H1 (cell line): ENCODE data around the gene SFT2D1. TPM values are rescaled to one million over a fixed set of nuclear protein-coding genes. Genes with fewer than 3 reads are reported as not detected.
A peak's percentile ranks its signal among the peaks of the same experiment; 100 is the strongest.

Experiments
- CTCF ChIA-PET: fragments of 300-600 bp; sonication (Branson Sonifier 250); formaldehyde crosslinking; loops from one replicate; lab custom pipeline; 2021; ENCODE audit not compliant: partially characterized antibody; lab: Charles Lee
- POLR2A ChIA-PET: fragments of 300-600 bp; sonication (Branson Sonifier 250); formaldehyde crosslinking; loops from one replicate; lab custom pipeline; 2021; ENCODE audit warnings: inconsistent platforms; ENCODE audit not compliant: partially characterized antibody; lab: Charles Lee
- DNase-seq, 2 experiments: peaks; one replicate each; pipeline versions ENCODE4 v3.0.0 to v3.0.0-alpha.2; 2010 to 2022; ENCODE audit warnings: low spot score in 2 of 2, low read depth in 1 of 2, mixed read lengths in 1 of 2
- FAIRE-seq: peaks from 2 replicates; lab custom pipeline; 2011; peaks lifted over from hg19 to GRCh38; lab: Jason Lieb, UNC
- H2AFZ ChIP-seq: 2 replicates; pipeline ENCODE4 v1.8.1; 2012; ENCODE audit warnings: low read length, inconsistent platforms
- H2AK5ac ChIP-seq: 2 replicates; pipeline ENCODE4 v1.6.1; 2013; ENCODE audit warnings: low read depth, low read length
- H2BK120ac ChIP-seq: replicated peaks from 2 replicates; pipeline ENCODE3; 2013; ENCODE audit warnings: low read depth, low read length, inconsistent platforms
- H2BK12ac ChIP-seq: 2 replicates; pipeline ENCODE4 v1.6.1; 2013; ENCODE audit warnings: low read depth, low read length
- H2BK15ac ChIP-seq: 2 replicates; pipeline ENCODE4 v1.6.1; 2013; ENCODE audit warnings: low read length
- H2BK20ac ChIP-seq: 2 replicates; pipeline ENCODE4 v1.6.1; 2013; ENCODE audit warnings: low read length
- H2BK5ac ChIP-seq: 2 replicates; pipeline ENCODE4 v1.6.1; 2013; ENCODE audit warnings: low read depth, low read length
- H3K14ac ChIP-seq: 2 replicates; pipeline ENCODE4 v1.6.1; 2013; ENCODE audit warnings: inconsistent platforms; ENCODE audit not compliant: insufficient read length
- H3K18ac ChIP-seq: 2 replicates; pipeline ENCODE4 v1.6.1; 2013; ENCODE audit warnings: low read length; ENCODE audit errors: extremely low read depth
- H3K23ac ChIP-seq: 2 replicates; pipeline ENCODE4 v1.6.1; 2013; ENCODE audit warnings: inconsistent platforms; ENCODE audit not compliant: insufficient read length
- H3K23me2 ChIP-seq: 2 replicates; pipeline ENCODE4 v1.6.1; 2013; ENCODE audit warnings: low read depth, low read length
- H3K27ac ChIP-seq: 2 replicates; pipeline ENCODE4 v1.6.1; 2011; ENCODE audit warnings: low read depth, low read length, inconsistent platforms
- H3K27me3 ChIP-seq, 4 experiments: replicated peaks in 1 of 4; 1 replicate in 1 of 4; 2 replicates in 3 of 4; pipeline versions ENCODE4 v1.6.1 to v1.8.1; 2011 to 2013; ENCODE audit warnings: low read length in 3 of 4, mild to moderate bottlenecking in 3 of 4, inconsistent platforms in 2 of 4, mixed read lengths in 2 of 4, moderate library complexity in 1 of 4; ENCODE audit not compliant: control insufficient read depth in 3 of 4, insufficient read depth in 3 of 4; ENCODE audit errors: extremely low read depth in 1 of 4
- H3K36me3 ChIP-seq, 4 experiments: 2 replicates each; pipeline versions ENCODE4 v1.6.1 to v1.8.1; 2011 to 2013; ENCODE audit warnings: mild to moderate bottlenecking in 4 of 4, low read length in 3 of 4, moderate library complexity in 2 of 4, control low read depth in 1 of 4, inconsistent platforms in 1 of 4; ENCODE audit not compliant: insufficient read depth in 4 of 4, control insufficient read depth in 2 of 4
- H3K4ac ChIP-seq: replicated peaks from 2 replicates; pipeline ENCODE3; 2013; ENCODE audit warnings: low read length, low read depth, mixed read lengths, inconsistent platforms; ENCODE audit not compliant: insufficient read length
- H3K4me1 ChIP-seq, 4 experiments: replicated peaks in 1 of 4; 1 replicate in 1 of 4; 2 replicates in 3 of 4; pipeline versions ENCODE4 v1.6.1 to v1.8.1; 2011 to 2013; ENCODE audit warnings: low read length in 3 of 4, inconsistent platforms in 2 of 4, mixed read lengths in 1 of 4; ENCODE audit not compliant: insufficient read depth in 4 of 4, control insufficient read depth in 3 of 4
- H3K4me2 ChIP-seq, 2 experiments: 2 replicates each; pipeline versions ENCODE4 v1.6.1 to v1.8.1; 2011 to 2013; ENCODE audit warnings: low read depth in 2 of 2, low read length in 2 of 2, control low read depth in 1 of 2, inconsistent platforms in 1 of 2, mild to moderate bottlenecking in 1 of 2; ENCODE audit not compliant: insufficient read depth in 1 of 2
- H3K4me3 ChIP-seq, 4 experiments: fragments of 200-600, 300-600 bp in 1 of 4; sonication (generic), shearing (Covaris generic), sonication (Bioruptor Twin) in 1 of 4; 2 replicates each; pipeline versions ENCODE4 v1.5.1 to v1.8.1; 2011 to 2016; ENCODE audit warnings: low read length in 4 of 4, low read depth in 3 of 4, control low read depth in 2 of 4, inconsistent platforms in 2 of 4, mild to moderate bottlenecking in 2 of 4, mixed read lengths in 1 of 4, moderate library complexity in 1 of 4; ENCODE audit not compliant: insufficient read depth in 2 of 4; ENCODE audit errors: extremely low read depth in 1 of 4
- H3K56ac ChIP-seq: replicated peaks from 2 replicates; pipeline ENCODE3; 2013; ENCODE audit warnings: low read depth, mild to moderate bottlenecking, mixed read lengths, low read length, inconsistent platforms; ENCODE audit not compliant: insufficient read length
- H3K79me1 ChIP-seq: 2 replicates; pipeline ENCODE4 v1.6.1; 2013; ENCODE audit warnings: low read depth, low read length, control low read depth
- H3K79me2 ChIP-seq, 2 experiments: 2 replicates each; pipeline versions ENCODE4 v1.6.1 to v1.8.1; 2012 to 2013; ENCODE audit warnings: low read length in 2 of 2, mild to moderate bottlenecking in 2 of 2, inconsistent platforms in 1 of 2; ENCODE audit not compliant: insufficient read depth in 2 of 2, control insufficient read depth in 1 of 2
- H3K9ac ChIP-seq, 4 experiments: replicated peaks in 1 of 4; 1 replicate in 1 of 4; 2 replicates in 3 of 4; pipeline versions ENCODE4 v1.6.1 to v1.8.1; 2011 to 2013; ENCODE audit warnings: low read depth in 3 of 4, low read length in 3 of 4, control low read depth in 2 of 4, mild to moderate bottlenecking in 2 of 4, moderate library complexity in 2 of 4, inconsistent platforms in 1 of 4; ENCODE audit errors: extremely low read depth in 1 of 4
- H3K9me3 ChIP-seq, 2 experiments: 2 replicates each; pipeline versions ENCODE4 v1.6.1 to v1.8.1; 2012 to 2013; ENCODE audit warnings: mild to moderate bottlenecking in 2 of 2, moderate library complexity in 2 of 2, control low read depth in 1 of 2, inconsistent platforms in 1 of 2, low read depth in 1 of 2, low read length in 1 of 2, mixed read lengths in 1 of 2; ENCODE audit not compliant: insufficient read depth in 2 of 2
- H4K20me1 ChIP-seq, 2 experiments: replicated peaks in 1 of 2; 2 replicates each; pipeline versions ENCODE3 to v1.8.1; 2011 to 2013; ENCODE audit warnings: inconsistent platforms in 2 of 2, low read length in 2 of 2, mild to moderate bottlenecking in 1 of 2; ENCODE audit not compliant: insufficient read depth in 2 of 2, control insufficient read depth in 1 of 2
- H4K5ac ChIP-seq: 2 replicates; pipeline ENCODE4 v1.6.1; 2013; ENCODE audit warnings: low read length, low read depth, mixed read lengths, inconsistent platforms; ENCODE audit not compliant: insufficient read length
- H4K8ac ChIP-seq: 2 replicates; pipeline ENCODE4 v1.8.0; 2013; ENCODE audit warnings: mild to moderate bottlenecking, moderate library complexity, low read length, inconsistent platforms; ENCODE audit not compliant: insufficient read depth; ENCODE audit errors: extremely low read depth
- H4K91ac ChIP-seq: replicated peaks from 2 replicates; pipeline ENCODE3; 2013; ENCODE audit warnings: low read length, mixed read lengths, inconsistent platforms; ENCODE audit not compliant: insufficient read length
- EP300 ChIP-seq, 2 experiments: IDR thresholded peaks; 1 replicate in 1 of 2; 2 replicates in 1 of 2; pipeline ENCODE4 v1.6.1; 2011 to 2012; ENCODE audit warnings: low read depth in 2 of 2, low read length in 2 of 2, mild to moderate bottlenecking in 2 of 2, borderline replicate concordance in 1 of 2, inconsistent platforms in 1 of 2, moderate library complexity in 1 of 2
- whole genome bisulfite sequencing, 2 experiments: shearing (Covaris generic) in 1 of 2; methylation state at CpG; one replicate each; pipeline versions ENCODE4 v1.1.6 to v1.1.7; 2013 to 2015; ENCODE audit warnings: low lambda C conversion rate in 2 of 2, mixed read lengths in 2 of 2, inconsistent platforms in 1 of 2, low coverage in 1 of 2, missing lambda C conversion rate in 1 of 2; ENCODE audit not compliant: insufficient replicate concordance in 2 of 2, insufficient coverage in 1 of 2, insufficient read length in 1 of 2; ENCODE audit errors: extremely low coverage in 1 of 2, missing lambda C conversion rate in 1 of 2; 5-methylcytosine and 5-hydroxymethylcytosine counted together
- polyA plus RNA-seq, 7 experiments: library from polyadenylated mRNA; depleted of rRNA in 3 of 7; stranded (reverse) in 5 of 7; unstranded in 2 of 7; fragments of >200 nt in 5 of 7; fragments of 200-250 nt in 2 of 7; gene quantifications; 1 replicate in 5 of 7; 2 replicates in 1 of 7; 4 replicates in 1 of 7; pipeline versions ENCODE4 v1.2.1 to v1.2.3, GENCODE V29; 2011 to 2013; ENCODE audit warnings: missing spikeins in 2 of 7, mixed read lengths in 2 of 7
- total RNA-seq: library from RNA; stranded (reverse); fragmentation: NEBNext Ultra II Directional; extraction: Animal tissue kit (Norgen Biotek cat#: 25700); gene quantifications from 2 replicates; pipeline ENCODE4 v1.2.1, GENCODE V29; 2021

SFT2D1 gene
- total and polyA plus RNA-seq, 2 of the 8 experiments (the other 6 are each of a cell fraction or from before 2014, with no cell fraction given): 52.3 to 76.1 TPM

DNA sequence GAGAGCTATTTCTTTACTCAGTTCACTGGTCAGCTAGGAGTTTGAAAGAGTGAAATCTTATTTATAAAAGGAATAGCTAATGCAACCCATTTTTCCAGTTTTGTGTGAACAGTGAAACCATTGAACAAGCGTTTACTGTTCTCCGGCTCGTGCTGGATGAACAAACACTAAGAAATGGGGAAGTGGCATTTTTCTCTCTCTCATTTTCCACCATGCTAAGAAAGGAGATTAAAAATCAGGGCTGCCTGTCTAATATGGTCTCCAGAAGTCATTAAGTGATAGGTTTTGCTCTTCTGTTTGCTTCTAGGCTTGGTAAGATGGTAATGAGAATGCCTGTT is 774 bp upstream of the SFT2D1 start:
- peaks cover 5 to 20% of the 10 kb centered on the region in 2 experiments for H4K20me1 ChIP-seq
- no peak overlapping the region for H2AK5ac ChIP-seq
- H3K14ac ChIP-seq: no peak overlapping the region
- H3K4me1 ChIP-seq: peaks cover 0 to 2% (median 0%) of the 10 kb centered on the region in 4 experiments; a peak in 2 of 7 replicates
- peak overlapping the region; percentile 72 to 99 (median 93) for H3K4me3 ChIP-seq
- no peak overlapping the region for H4K8ac ChIP-seq
- peak overlapping the region; percentile 97 for H3K4ac ChIP-seq
- H3K36me3 ChIP-seq: peaks cover 0 to 6% (median 0%) of the 10 kb centered on the region in 4 experiments; a peak in 3 of 8 replicates
- H3K23me2 ChIP-seq: peaks cover 7% of the 10 kb centered on the region
- H3K27me3 ChIP-seq: no peaks in the 10 kb centered on the region
- peak overlapping the region; percentile 18 for H4K5ac ChIP-seq
- peak overlapping the region in 2 of 4 experiments; percentile 78 to 88; a peak in 1 of 7 replicates for H3K9ac ChIP-seq
- ChIA-PET CTCF (interaction anchor here (1.1 to 1.6 kb wide), 2 partner anchors 12 to 38 kb away, joined by 4 to 5 read pairs; no protein-coding TSS in a partner anchor), POLR2A (interaction anchor here (0.7 to 2.0 kb wide), 4 partner anchors 9 to 40 kb away, joined by 3 to 6 read pairs (median 5); no protein-coding TSS in a partner anchor)
- H2BK20ac ChIP-seq: no peak overlapping the region
- no peak overlapping the region for H3K56ac ChIP-seq
- H3K79me1 ChIP-seq: peaks cover 20% of the 10 kb centered on the region
- no peak overlapping the region for H3K27ac ChIP-seq
- peak overlapping the region; percentile 82 to 89 for H3K4me2 ChIP-seq
- H3K9me3 ChIP-seq: no peaks in the 10 kb centered on the region
- H2BK120ac ChIP-seq: no peak overlapping the region
- DNase-seq (no peak), FAIRE-seq (no peak)
- H3K18ac ChIP-seq: no peak overlapping the region
- no peak overlapping the region for H2BK12ac ChIP-seq
- H2BK5ac ChIP-seq: no peak overlapping the region
- H4K91ac ChIP-seq: peak overlapping the region; percentile 55
- H2AFZ ChIP-seq: peak overlapping the region; percentile 87; the same call in 1 of the 2 replicates
- H2BK15ac ChIP-seq: no peak overlapping the region
- 77% methylated on average over 3 of the region's 3 CpGs; no CpG with 5 or more reads in 1 of the 2 experiments for WGBS, 2 experiments
- peaks cover 28 to 42% of the 10 kb centered on the region in 2 experiments for H3K79me2 ChIP-seq
- H3K23ac ChIP-seq: no peak overlapping the region
- no peak for TF ChIP-seq EP300 (IDR thresholded peaks at IDR 0.05; ENCODE audit: borderline replicate concordance in 1 of 2, low read depth in 2 of 2, low read length in 2 of 2)
